Prostate gland (tissue), 2 donors: Measurements from ENCODE around the gene VPS37C.
"Not testable (repeated sequence)": the region's sequence is repeated elsewhere in the genome, so short reads cannot be mapped to it uniquely, and the experiment has no call there.

Source experiments
- POLR2A ChIP-seq: fragments of 450-650 bp; IDR thresholded peaks from one replicate; pipeline ENCODE4 v1.6.1; 2016; ENCODE audit warnings: antibody characterized with exemption, mild to moderate bottlenecking
- POLR2AphosphoS5 ChIP-seq: sonication (generic); formaldehyde crosslinking; IDR thresholded peaks from one replicate; pipeline ENCODE4 v1.6.1; 2017; ENCODE audit warnings: antibody characterized with exemption
- TF ChIP-seq, protein P1 (sequence below), 4 experiments: fragments of 200-600 bp in 2 of 4; fragments of 450-650 bp in 2 of 4; sonication (generic) in 2 of 4; IDR thresholded peaks; 1 replicate in 3 of 4; 2 replicates in 1 of 4; pipeline ENCODE4 v1.5.1; 2016 to 2019; ENCODE audit warnings: antibody characterized with exemption in 4 of 4, mild to moderate bottlenecking in 2 of 4, moderate library complexity in 2 of 4

GRCh38 chr11:61166331-61166730 is 5.1 kb upstream of the VPS37C start:
- TF ChIP-seq, protein P1, sequence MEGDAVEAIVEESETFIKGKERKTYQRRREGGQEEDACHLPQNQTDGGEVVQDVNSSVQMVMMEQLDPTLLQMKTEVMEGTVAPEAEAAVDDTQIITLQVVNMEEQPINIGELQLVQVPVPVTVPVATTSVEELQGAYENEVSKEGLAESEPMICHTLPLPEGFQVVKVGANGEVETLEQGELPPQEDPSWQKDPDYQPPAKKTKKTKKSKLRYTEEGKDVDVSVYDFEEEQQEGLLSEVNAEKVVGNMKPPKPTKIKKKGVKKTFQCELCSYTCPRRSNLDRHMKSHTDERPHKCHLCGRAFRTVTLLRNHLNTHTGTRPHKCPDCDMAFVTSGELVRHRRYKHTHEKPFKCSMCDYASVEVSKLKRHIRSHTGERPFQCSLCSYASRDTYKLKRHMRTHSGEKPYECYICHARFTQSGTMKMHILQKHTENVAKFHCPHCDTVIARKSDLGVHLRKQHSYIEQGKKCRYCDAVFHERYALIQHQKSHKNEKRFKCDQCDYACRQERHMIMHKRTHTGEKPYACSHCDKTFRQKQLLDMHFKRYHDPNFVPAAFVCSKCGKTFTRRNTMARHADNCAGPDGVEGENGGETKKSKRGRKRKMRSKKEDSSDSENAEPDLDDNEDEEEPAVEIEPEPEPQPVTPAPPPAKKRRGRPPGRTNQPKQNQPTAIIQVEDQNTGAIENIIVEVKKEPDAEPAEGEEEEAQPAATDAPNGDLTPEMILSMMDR (IDR thresholded peaks at IDR 0.05): not testable (repeated sequence)
- not testable (repeated sequence) for TF ChIP-seq POLR2A, POLR2AphosphoS5
